WTC11 (cell line): ENCODE measurements around the gene SKI. TPM values are rescaled to one million over a fixed set of nuclear protein-coding genes. Genes with fewer than 3 reads are reported as not detected.

ENCODE experiments used
- ATAC-seq: fragments of 200-7000 bp; cut with Tn5 transposase; 2 replicates; pipeline ENCODE4 v1.10.0; 2021; ENCODE audit warnings: mild to moderate bottlenecking, moderate library complexity
- CTCF ChIA-PET: fragments of 300-600 bp; sonication (Branson Sonifier 250); formaldehyde crosslinking; loops from one replicate; lab custom pipeline; 2021; ENCODE audit warnings: antibody characterized with exemption; lab: Charles Lee
- POLR2A ChIA-PET: fragments of 350-600 bp; sonication (Branson Sonifier 250); formaldehyde crosslinking; loops from one replicate; lab custom pipeline; 2021; ENCODE audit warnings: antibody characterized with exemption; lab: Charles Lee
- DNase-seq: peaks from one replicate; pipeline ENCODE4 v3.0.0; 2021; ENCODE audit warnings: low spot score
- H3K27ac Mint-ChIP-seq: 2 replicates; pipeline ENCODE4 v1.8.0; 2021; ENCODE audit warnings: mixed read lengths
- H3K27me3 Mint-ChIP-seq: 2 replicates; pipeline ENCODE4 v1.8.0; 2021; ENCODE audit warnings: low read depth, mild to moderate bottlenecking, moderate library complexity, mixed read lengths
- H3K36me3 Mint-ChIP-seq: 2 replicates; pipeline ENCODE4 v1.8.0; 2021; ENCODE audit warnings: mixed read lengths
- H3K4me1 Mint-ChIP-seq: 2 replicates; pipeline ENCODE4 v1.8.0; 2022; ENCODE audit warnings: mixed read lengths
- H3K4me3 Mint-ChIP-seq: 2 replicates; pipeline ENCODE4 v1.8.0; 2021; ENCODE audit warnings: mild to moderate bottlenecking, moderate library complexity, mixed read lengths
- H3K9me3 Mint-ChIP-seq: 2 replicates; pipeline ENCODE4 v1.8.0; 2021; ENCODE audit warnings: mixed read lengths
- CBFB ChIP-seq: sonication (generic); formaldehyde crosslinking; IDR thresholded peaks from 2 replicates; pipeline ENCODE4 v1.8.1; 2022; ENCODE audit warnings: mild to moderate bottlenecking, low read depth, missing genetic modification reagents
- CREM ChIP-seq: sonication (generic); formaldehyde crosslinking; IDR thresholded peaks from 2 replicates; pipeline ENCODE4 v1.8.1; 2022; ENCODE audit warnings: mild to moderate bottlenecking, missing genetic modification reagents, moderate library complexity
- ERG ChIP-seq: fragments of 250-450 bp; sonication (Bioruptor Pico); IDR thresholded peaks from 2 replicates; pipeline ENCODE4 v1.8.0; 2021; ENCODE audit warnings: mild to moderate bottlenecking
- GRHL2 ChIP-seq: fragments of 250-450 bp; sonication (Bioruptor Pico); IDR thresholded peaks from 2 replicates; pipeline ENCODE4 v1.8.0; 2022; ENCODE audit warnings: mild to moderate bottlenecking, moderate library complexity; ENCODE audit not compliant: insufficient replicate concordance, severe bottlenecking
- GTF2I ChIP-seq: fragments of 250-450 bp; sonication (Bioruptor Pico); conservative IDR thresholded peaks from 2 replicates; pipeline ENCODE4 v1.4.0; 2021; ENCODE audit warnings: mild to moderate bottlenecking
- IRF2 ChIP-seq: sonication (generic); formaldehyde crosslinking; IDR thresholded peaks from 2 replicates; pipeline ENCODE4 v1.8.0; 2022; ENCODE audit warnings: low read depth, missing genetic modification reagents, borderline replicate concordance
- JUN ChIP-seq: sonication (generic); formaldehyde crosslinking; IDR thresholded peaks from 2 replicates; pipeline ENCODE4 v1.8.0; 2023; ENCODE audit warnings: mild to moderate bottlenecking, missing genetic modification reagents
- KAT7 ChIP-seq: sonication (generic); formaldehyde crosslinking; IDR thresholded peaks from 2 replicates; pipeline ENCODE4 v1.8.1; 2023; ENCODE audit warnings: missing genetic modification reagents, mild to moderate bottlenecking, borderline replicate concordance
- NR3C1 ChIP-seq: sonication (generic); formaldehyde crosslinking; conservative IDR thresholded peaks from 2 replicates; pipeline ENCODE4 v1.8.1; 2023; ENCODE audit warnings: low read depth, mild to moderate bottlenecking, missing genetic modification reagents
- PREB ChIP-seq: sonication (generic); formaldehyde crosslinking; IDR thresholded peaks from 2 replicates; pipeline ENCODE4 v1.8.1; 2022; ENCODE audit warnings: mild to moderate bottlenecking, missing genetic modification reagents, moderate library complexity, borderline replicate concordance
- PRRX2 ChIP-seq: fragments of 250-450 bp; sonication (Bioruptor Pico); IDR thresholded peaks from 2 replicates; pipeline ENCODE4 v1.8.0; 2021; ENCODE audit warnings: mild to moderate bottlenecking
- SP1 ChIP-seq: sonication (generic); formaldehyde crosslinking; conservative IDR thresholded peaks from 2 replicates; pipeline ENCODE4 v1.8.1; 2022; ENCODE audit warnings: missing genetic modification reagents
- STAT6 ChIP-seq: sonication (generic); formaldehyde crosslinking; conservative IDR thresholded peaks from 2 replicates; pipeline ENCODE4 v1.8.1; 2023; ENCODE audit warnings: mild to moderate bottlenecking, low read depth, missing genetic modification reagents, moderate library complexity
- TEAD4 ChIP-seq: sonication (generic); formaldehyde crosslinking; IDR thresholded peaks from 2 replicates; pipeline ENCODE4 v1.8.0; 2022; ENCODE audit warnings: mild to moderate bottlenecking, missing genetic modification reagents
- ZNF121 ChIP-seq: sonication (generic); formaldehyde crosslinking; IDR thresholded peaks from 2 replicates; pipeline ENCODE4 v1.8.0; 2023; ENCODE audit warnings: missing genetic modification reagents
- ZNF232 ChIP-seq: sonication (generic); formaldehyde crosslinking; IDR thresholded peaks from 2 replicates; pipeline ENCODE4 v1.8.0; 2022; ENCODE audit warnings: mild to moderate bottlenecking, missing genetic modification reagents
- total RNA-seq: library from RNA; stranded (reverse); gene quantifications from 3 replicates; pipeline ENCODE4 v1.2.3, GENCODE V29; 2021
- TF ChIP-seq, protein P1 (sequence below): sonication (generic); formaldehyde crosslinking; IDR thresholded peaks from 2 replicates; pipeline ENCODE4 v1.8.0; 2022; ENCODE audit warnings: mild to moderate bottlenecking, missing genetic modification reagents
- TF ChIP-seq, protein P2 (sequence below): fragments of 250-450 bp; sonication (Bioruptor Pico); IDR thresholded peaks from 2 replicates; pipeline ENCODE4 v1.9.0; 2021; ENCODE audit warnings: moderate library complexity, mild to moderate bottlenecking, inconsistent platforms, borderline replicate concordance
- TF ChIP-seq, protein P3 (sequence below): fragments of 200-600 bp; IDR thresholded peaks from 2 replicates; pipeline ENCODE4 v1.8.0; 2022; ENCODE audit warnings: antibody characterized with exemption

Gene SKI
- total RNA-seq, 1 experiment from 2014 or later = 88.6 TPM

DNA sequence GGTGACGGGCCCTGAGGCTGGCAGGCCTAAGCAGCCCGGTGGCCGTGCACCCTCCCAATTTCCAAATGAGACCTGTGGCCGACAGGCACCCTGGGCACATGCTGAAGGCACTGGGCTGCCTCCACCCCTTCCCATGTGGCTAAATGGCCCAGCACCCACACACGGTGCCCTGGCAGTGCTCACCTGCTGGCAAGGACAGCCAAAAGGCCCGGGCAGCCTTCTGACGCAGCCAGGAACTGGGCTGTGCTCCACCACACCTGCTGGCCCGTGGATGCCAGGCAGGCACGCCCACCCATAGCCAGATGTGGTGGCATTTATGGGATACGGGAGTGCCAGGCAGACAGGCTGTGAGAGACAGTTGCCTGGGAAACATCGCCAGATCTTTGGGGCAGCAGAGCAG is 29.5 kb upstream of the SKI start:
- peaks cover 7% of the 10 kb centered on the region for H3K4me1 Mint-ChIP-seq
- ATAC-seq (no peak), DNase-seq (no peak)
- ChIA-PET CTCF (interaction anchor here (0.5 to 2.5 kb wide), 20 partner anchors 9 to 445 kb away, joined by 3 to 60 read pairs (median 5); partner anchors contain the start of genes MORN1, PANK4 and RER1), POLR2A (interaction anchor here (0.5 to 1.2 kb wide), 5 partner anchors 13 to 170 kb away, joined by 3 read pairs; no protein-coding TSS in a partner anchor)
- H3K4me3 Mint-ChIP-seq = no peak overlapping the region
- no peak overlapping the region for H3K27ac Mint-ChIP-seq
- no peaks in the 10 kb centered on the region for H3K36me3 Mint-ChIP-seq
- H3K27me3 Mint-ChIP-seq = no peaks in the 10 kb centered on the region; the same call in 1 of the 2 replicates
- no peaks in the 10 kb centered on the region for H3K9me3 Mint-ChIP-seq
- TF ChIP-seq TEAD4 = no peak
- no peak for TF ChIP-seq GRHL2 (CRISPR knock-in tag)

DNA sequence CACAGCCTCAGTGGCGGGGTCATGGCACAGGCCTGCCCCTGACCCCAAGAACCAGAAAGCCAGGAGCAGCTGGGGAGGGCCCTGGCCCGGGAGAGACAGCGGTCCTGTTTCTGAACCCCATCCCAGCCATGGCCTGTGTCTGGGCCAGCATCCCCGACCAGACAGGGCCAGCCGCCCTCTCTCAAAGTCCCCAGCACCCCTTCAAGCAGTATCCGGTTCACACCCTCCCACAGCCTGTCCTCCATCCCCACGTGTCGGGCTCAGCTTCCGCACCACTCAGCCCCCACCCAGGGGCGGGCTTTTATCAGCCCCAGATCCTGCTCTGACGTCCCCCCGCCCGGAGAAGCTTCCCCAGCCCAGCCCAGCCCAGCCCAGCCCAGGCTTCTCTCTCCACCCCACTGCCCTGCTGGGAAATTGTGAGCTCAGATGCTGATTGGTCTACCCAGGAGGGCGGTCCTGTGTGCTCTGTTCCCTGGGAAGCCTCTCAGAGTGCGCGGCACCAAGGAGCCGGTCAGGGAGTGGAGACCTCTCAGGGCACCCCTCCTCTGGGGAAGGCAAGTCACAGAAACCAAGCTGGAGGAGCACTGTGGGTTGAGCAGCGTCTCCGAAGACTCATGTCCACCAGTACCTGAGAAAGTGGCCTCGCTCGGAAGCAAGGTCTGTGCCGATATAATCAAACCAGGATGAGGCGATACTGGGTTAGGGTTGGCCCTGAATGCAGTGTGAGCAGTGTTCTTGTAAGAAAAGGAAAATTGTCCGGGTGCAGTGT is 28.9 kb upstream of the SKI start:
- no peaks in the 10 kb centered on the region for H3K9me3 Mint-ChIP-seq
- DNase-seq = peak; percentile 73
- H3K27me3 Mint-ChIP-seq = no peaks in the 10 kb centered on the region; the same call in 1 of the 2 replicates
- no peaks in the 10 kb centered on the region for H3K36me3 Mint-ChIP-seq
- peaks cover 10% of the 10 kb centered on the region for H3K4me1 Mint-ChIP-seq
- ChIA-PET CTCF (interaction anchor here (0.5 to 2.5 kb wide), 26 partner anchors 9 to 1420 kb away, joined by 3 to 60 read pairs (median 4); partner anchors contain the start of genes MORN1, PANK4 and RER1), POLR2A (interaction anchor here (0.5 to 1.2 kb wide), 8 partner anchors 12 to 169 kb away, joined by 3 to 4 read pairs (median 3); no protein-coding TSS in a partner anchor)
- peak overlapping the region; percentile 96 for H3K27ac Mint-ChIP-seq
- peak overlapping the region; percentile 74 for H3K4me3 Mint-ChIP-seq
- 0 out of 2 replicates have a peak, but pooled peaks have one; percentile 18 for TF ChIP-seq SP1
- no peak for TF ChIP-seq PREB (CRISPR knock-in tag)
- TF ChIP-seq, protein P1, sequence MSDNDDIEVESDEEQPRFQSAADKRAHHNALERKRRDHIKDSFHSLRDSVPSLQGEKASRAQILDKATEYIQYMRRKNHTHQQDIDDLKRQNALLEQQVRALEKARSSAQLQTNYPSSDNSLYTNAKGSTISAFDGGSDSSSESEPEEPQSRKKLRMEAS = peak; percentile 51; the same call in 1 of the 2 replicates
- ATAC-seq = peak; percentile 80

DNA sequence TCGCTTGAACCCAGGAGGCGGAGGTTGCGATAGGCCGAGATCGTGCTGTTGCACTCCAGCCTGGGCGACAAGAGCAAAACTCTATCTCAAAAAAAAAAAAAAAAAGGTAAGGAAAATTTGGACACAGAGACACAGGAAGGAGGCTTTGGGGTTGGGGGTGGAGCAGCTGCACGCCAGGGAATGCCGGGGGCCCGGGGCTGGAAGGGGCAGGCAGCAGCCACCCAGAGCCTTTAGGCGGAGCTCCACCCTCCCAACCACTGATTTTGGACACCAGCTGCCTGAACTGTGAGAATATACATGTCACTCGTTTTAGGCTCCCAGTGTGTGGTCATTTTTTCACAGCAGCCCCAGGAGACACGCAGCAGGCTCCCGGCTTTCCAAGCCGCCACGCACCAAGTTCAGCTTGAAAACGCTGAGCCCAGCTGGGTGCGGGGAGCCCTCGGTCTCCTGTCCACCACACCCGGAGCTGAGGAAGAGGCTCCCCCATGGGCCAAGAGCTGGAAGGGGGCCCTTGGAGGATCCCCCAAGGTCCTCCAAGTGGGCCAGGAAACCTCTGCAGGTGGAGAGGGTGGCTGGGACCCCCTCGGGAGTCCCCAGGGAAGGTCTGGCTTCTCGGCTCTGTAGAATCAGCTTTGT is 27.7 kb upstream of the SKI start:
- CTCF ChIA-PET = interaction anchor here (0.7 to 2.5 kb wide), 7 partner anchors 26 to 1419 kb away, joined by 3 to 16 read pairs (median 5); no protein-coding TSS in a partner anchor
- H3K36me3 Mint-ChIP-seq = no peaks in the 10 kb centered on the region
- H3K9me3 Mint-ChIP-seq = no peaks in the 10 kb centered on the region
- H3K4me3 Mint-ChIP-seq = no peak overlapping the region
- DNase-seq (no peak), ATAC-seq (no peak)
- POLR2A ChIA-PET = interaction anchor here (0.7 kb wide), 1 partner anchor 30 kb away, joined by 3 read pairs; no protein-coding TSS in a partner anchor
- H3K27ac Mint-ChIP-seq = no peak overlapping the region
- H3K4me1 Mint-ChIP-seq = peaks cover 11% of the 10 kb centered on the region
- no peaks in the 10 kb centered on the region; the same call in 1 of the 2 replicates for H3K27me3 Mint-ChIP-seq
- TF ChIP-seq GTF2I (CRISPR knock-in tag) (no peak), KAT7 (CRISPR knock-in tag) (no peak), PRRX2 (CRISPR knock-in tag) (no peak), NR3C1 (CRISPR knock-in tag) (no peak), STAT6 (CRISPR knock-in tag) (no peak), ZNF232 (CRISPR knock-in tag) (no peak), PREB (CRISPR knock-in tag) (no peak), CREM (CRISPR knock-in tag) (no peak), IRF2 (CRISPR knock-in tag) (no peak), ZNF121 (CRISPR knock-in tag) (no peak), CBFB (CRISPR knock-in tag) (no peak), JUN (CRISPR knock-in tag) (no peak), ERG (CRISPR knock-in tag) (no peak), TEAD4 (no peak)
- TF ChIP-seq, protein P2, sequence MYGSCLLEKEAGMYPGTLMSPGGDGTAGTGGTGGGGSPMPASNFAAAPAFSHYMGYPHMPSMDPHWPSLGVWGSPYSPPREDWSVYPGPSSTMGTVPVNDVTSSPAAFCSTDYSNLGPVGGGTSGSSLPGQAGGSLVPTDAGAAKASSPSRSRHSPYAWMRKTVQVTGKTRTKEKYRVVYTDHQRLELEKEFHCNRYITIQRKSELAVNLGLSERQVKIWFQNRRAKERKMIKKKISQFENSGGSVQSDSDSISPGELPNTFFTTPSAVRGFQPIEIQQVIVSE (CRISPR knock-in tag) = no peak
- TF ChIP-seq, protein P3, sequence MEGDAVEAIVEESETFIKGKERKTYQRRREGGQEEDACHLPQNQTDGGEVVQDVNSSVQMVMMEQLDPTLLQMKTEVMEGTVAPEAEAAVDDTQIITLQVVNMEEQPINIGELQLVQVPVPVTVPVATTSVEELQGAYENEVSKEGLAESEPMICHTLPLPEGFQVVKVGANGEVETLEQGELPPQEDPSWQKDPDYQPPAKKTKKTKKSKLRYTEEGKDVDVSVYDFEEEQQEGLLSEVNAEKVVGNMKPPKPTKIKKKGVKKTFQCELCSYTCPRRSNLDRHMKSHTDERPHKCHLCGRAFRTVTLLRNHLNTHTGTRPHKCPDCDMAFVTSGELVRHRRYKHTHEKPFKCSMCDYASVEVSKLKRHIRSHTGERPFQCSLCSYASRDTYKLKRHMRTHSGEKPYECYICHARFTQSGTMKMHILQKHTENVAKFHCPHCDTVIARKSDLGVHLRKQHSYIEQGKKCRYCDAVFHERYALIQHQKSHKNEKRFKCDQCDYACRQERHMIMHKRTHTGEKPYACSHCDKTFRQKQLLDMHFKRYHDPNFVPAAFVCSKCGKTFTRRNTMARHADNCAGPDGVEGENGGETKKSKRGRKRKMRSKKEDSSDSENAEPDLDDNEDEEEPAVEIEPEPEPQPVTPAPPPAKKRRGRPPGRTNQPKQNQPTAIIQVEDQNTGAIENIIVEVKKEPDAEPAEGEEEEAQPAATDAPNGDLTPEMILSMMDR = no peak
